ENCODE results near the gene SUSD5.

The SUSD5 gene

GRCh38 chr3:33218446-33219174, at the start of gene SUSD5:
Gene SUSD5 (minus strand): TSS chr3:33218810. CDS start chr3:33218797, 13 bp downstream.
- ATAC-seq (peak; percentile 20), DNase-seq (peak in 1 of 2 donors; percentile 1)
- Mint-ChIP-seq H3K27me3 (peaks cover 57% of the 10 kb centered on the region), H3K4me3 (peak within 1 kb of the TSS; percentile 18 to 24), H3K4me1 (peaks cover 8% of the 10 kb centered on the region), H3K9me3 (no peaks in the 10 kb centered on the region), H3K27ac (no peak within 1 kb of the TSS)

- no peak for DNase-seq
- no peak overlapping the region for H3K4me3 Mint-ChIP-seq
- H3K9me3 Mint-ChIP-seq = peaks cover 0 to 10% of the 10 kb centered on the region in 2 donors
Measured at GRCh38 chr3:33260104-33260503, 41.5 kb upstream of the SUSD5 start.

GRCh38 chr3:33256249-33256648, 37.6 kb upstream of the SUSD5 start:
- no peaks in the 10 kb centered on the region for H3K27me3 Mint-ChIP-seq

More at GRCh38 chr3:33260104-33260503, 41.5 kb upstream of the SUSD5 start:
- no peak for ATAC-seq
- Mint-ChIP-seq H3K4me1 (no peaks in the 10 kb centered on the region), H3K27ac (no peak overlapping the region), H3K27me3 (peaks cover 18% of the 10 kb centered on the region)

GRCh38 chr3:33250712-33251111, 32.1 kb upstream of the SUSD5 start:
- ATAC-seq (no peak), DNase-seq (no peak)
- Mint-ChIP-seq H3K27ac (peak overlapping the region in 1 of 2 donors; percentile 56), H3K27me3 (peaks cover 8% of the 10 kb centered on the region), H3K4me3 (no peak overlapping the region), H3K9me3 (no peaks in the 10 kb centered on the region), H3K4me1 (no peaks in the 10 kb centered on the region)

More at GRCh38 chr3:33256249-33256648, 37.6 kb upstream of the SUSD5 start:
- DNase-seq = no peak
- H3K27ac Mint-ChIP-seq = no peak overlapping the region
- H3K9me3 Mint-ChIP-seq = no peaks in the 10 kb centered on the region
- H3K4me1 Mint-ChIP-seq = no peaks in the 10 kb centered on the region
- no peak overlapping the region for H3K4me3 Mint-ChIP-seq
- no peak for ATAC-seq

- Mint-ChIP-seq H3K4me1 (no peaks in the 10 kb centered on the region), H3K4me3 (no peak overlapping the region), H3K27ac (no peak overlapping the region), H3K27me3 (peaks cover 28% of the 10 kb centered on the region), H3K9me3 (no peaks in the 10 kb centered on the region)
- ATAC-seq (no peak), DNase-seq (no peak)
Measured at GRCh38 chr3:33246786-33247185, 28.2 kb upstream of the SUSD5 start.

GRCh38 chr3:33240261-33240660, 21.7 kb upstream of the SUSD5 start:
- Mint-ChIP-seq H3K27me3 (peaks cover 34% of the 10 kb centered on the region), H3K27ac (no peak overlapping the region), H3K4me1 (no peaks in the 10 kb centered on the region), H3K4me3 (no peak overlapping the region), H3K9me3 (no peaks in the 10 kb centered on the region)
- DNase-seq (no peak), ATAC-seq (no peak)

GRCh38 chr3:33238923-33239322, 20.3 kb upstream of the SUSD5 start:
- Mint-ChIP-seq H3K9me3 (no peaks in the 10 kb centered on the region), H3K27ac (no peak overlapping the region), H3K4me1 (no peaks in the 10 kb centered on the region), H3K4me3 (no peak overlapping the region), H3K27me3 (peaks cover 32% of the 10 kb centered on the region)
- ATAC-seq = no peak
- no peak for DNase-seq

- no peak for ATAC-seq
- Mint-ChIP-seq H3K4me1 (no peaks in the 10 kb centered on the region), H3K9me3 (no peaks in the 10 kb centered on the region), H3K27ac (no peak overlapping the region), H3K4me3 (no peak overlapping the region), H3K27me3 (peaks cover 17% of the 10 kb centered on the region)
- no peak for DNase-seq
Measured at GRCh38 chr3:33237439-33237838, 18.8 kb upstream of the SUSD5 start.

- Mint-ChIP-seq H3K27me3 (peaks cover 14% of the 10 kb centered on the region), H3K4me3 (no peak overlapping the region), H3K27ac (no peak overlapping the region), H3K4me1 (no peaks in the 10 kb centered on the region), H3K9me3 (no peaks in the 10 kb centered on the region)
- no peak for DNase-seq
- no peak for ATAC-seq
Measured at GRCh38 chr3:33236005-33236404, 17.4 kb upstream of the SUSD5 start.

- Mint-ChIP-seq H3K27me3 (peaks cover 20% of the 10 kb centered on the region), H3K4me1 (no peaks in the 10 kb centered on the region), H3K4me3 (no peak overlapping the region), H3K27ac (no peak overlapping the region), H3K9me3 (no peaks in the 10 kb centered on the region)
- no peak for DNase-seq
- ATAC-seq = no peak
Measured at GRCh38 chr3:33233884-33234283, 15.3 kb upstream of the SUSD5 start.

- Mint-ChIP-seq H3K4me1 (no peaks in the 10 kb centered on the region), H3K4me3 (no peak overlapping the region), H3K27me3 (peaks cover 29% of the 10 kb centered on the region), H3K9me3 (no peaks in the 10 kb centered on the region), H3K27ac (peak overlapping the region in 1 of 2 donors; percentile 43)
- ATAC-seq = no peak
- DNase-seq = no peak
Measured at GRCh38 chr3:33231756-33232465, 13.3 kb upstream of the SUSD5 start.

- ATAC-seq (no peak), DNase-seq (no peak)
- H3K4me3 Mint-ChIP-seq = no peak overlapping the region
- H3K9me3 Mint-ChIP-seq = no peaks in the 10 kb centered on the region
- no peaks in the 10 kb centered on the region for H3K4me1 Mint-ChIP-seq
- peaks cover 21% of the 10 kb centered on the region for H3K27me3 Mint-ChIP-seq
- H3K27ac Mint-ChIP-seq = no peak overlapping the region
Measured at GRCh38 chr3:33229947-33230346, 11.3 kb upstream of the SUSD5 start.

- DNase-seq = no peak
- no peak for ATAC-seq
- Mint-ChIP-seq H3K9me3 (no peaks in the 10 kb centered on the region), H3K4me1 (no peaks in the 10 kb centered on the region), H3K27ac (no peak overlapping the region), H3K27me3 (peaks cover 21% of the 10 kb centered on the region), H3K4me3 (no peak overlapping the region)
Measured at GRCh38 chr3:33229066-33229465, 10.5 kb upstream of the SUSD5 start.

GRCh38 chr3:33221241-33221640, 2.6 kb upstream of the SUSD5 start:
- DNase-seq (no peak), ATAC-seq (no peak)
- Mint-ChIP-seq H3K9me3 (no peaks in the 10 kb centered on the region), H3K27ac (no peak overlapping the region), H3K27me3 (peaks cover 48% of the 10 kb centered on the region), H3K4me1 (peaks cover 8% of the 10 kb centered on the region), H3K4me3 (no peak overlapping the region)

- peaks cover 57% of the 10 kb centered on the region for H3K27me3 Mint-ChIP-seq
Measured at GRCh38 chr3:33219175-33219487, 521 bp upstream of the SUSD5 start.

GRCh38 chr3:33217866-33218445, 654 bp downstream of the SUSD5 start:
- no peak for DNase-seq
- H3K4me3 Mint-ChIP-seq = peak overlapping the region; percentile 18 to 24
- ATAC-seq = no peak
- peaks cover 8% of the 10 kb centered on the region for H3K4me1 Mint-ChIP-seq
- H3K9me3 Mint-ChIP-seq = no peaks in the 10 kb centered on the region
- peaks cover 57% of the 10 kb centered on the region for H3K27me3 Mint-ChIP-seq
- H3K27ac Mint-ChIP-seq = no peak overlapping the region

More at GRCh38 chr3:33219175-33219487, 521 bp upstream of the SUSD5 start:
- H3K4me3 Mint-ChIP-seq = no peak overlapping the region
- ATAC-seq (no peak), DNase-seq (no peak)
- peaks cover 8% of the 10 kb centered on the region for H3K4me1 Mint-ChIP-seq
- no peaks in the 10 kb centered on the region for H3K9me3 Mint-ChIP-seq
- no peak overlapping the region for H3K27ac Mint-ChIP-seq

All from stimulated activated naive CD8-positive, alpha-beta T cell treated with anti-CD3 and anti-CD28 coated beads, Interleukin-15, amount 100 ng/mL, for 72 hours (primary cell).